Measurements from ENCODE around the gene TTC23L.

- TF ChIP-seq CTCF (IDR thresholded peaks at IDR 0.05; ENCODE audit: low read length) (no peak), EZH2 (optimal IDR thresholded peaks at IDR 0.05; ENCODE audit: low read depth, low read length) (no peak)
Observed at GRCh38 chr5:34827588-34828506, 11.1 kb upstream of the TTC23L start.

Data from MM.1S (cell line).